Fibroblast of skin of right quadriceps (primary cell): ENCODE measurements around the gene CLEC10A.
"Not testable (repeated sequence)": the region's sequence is repeated elsewhere in the genome, so short reads cannot be mapped to it uniquely, and the experiment has no call there.

ENCODE experiments used
- DNase-seq: peaks from one replicate; pipeline ENCODE4 v3.0.0-alpha.2; 2013

CLEC10A gene

DNA sequence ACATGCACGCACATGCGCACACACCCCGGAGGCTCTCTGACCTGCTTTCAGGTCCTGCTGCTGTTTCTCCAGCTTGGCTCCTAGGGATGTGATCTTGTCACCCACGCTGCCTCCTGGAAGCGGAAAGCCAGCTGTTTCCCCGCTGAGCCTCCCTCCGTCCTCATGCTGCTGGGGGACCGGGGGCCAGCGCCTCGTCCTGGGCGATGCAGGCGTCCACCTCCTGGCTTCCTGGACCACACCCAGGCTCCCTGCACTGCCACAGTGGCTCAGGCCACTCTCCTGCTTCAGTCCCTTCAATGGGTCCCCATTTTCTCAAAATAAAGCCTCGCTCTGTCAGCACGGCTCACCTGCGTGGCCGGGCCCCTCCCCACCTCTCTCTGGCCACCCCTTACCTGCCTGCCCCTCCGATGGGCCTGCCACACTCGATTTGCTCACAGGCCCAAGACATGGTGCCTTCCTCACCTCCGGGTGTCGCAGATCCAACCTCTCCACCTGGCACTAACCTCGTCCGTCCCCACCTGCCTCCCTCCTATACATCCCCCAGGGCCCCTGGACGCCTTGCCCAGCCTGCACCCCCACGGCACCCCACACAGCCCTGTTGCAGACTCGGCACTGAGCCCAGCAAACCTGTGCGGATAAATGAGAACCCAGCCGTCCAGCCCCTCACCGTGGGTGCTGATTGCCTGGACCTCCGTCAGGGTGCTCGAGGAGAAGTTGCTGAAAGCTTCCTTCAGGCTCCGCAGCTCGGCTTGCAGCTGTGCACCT is 27.9 kb upstream of the CLEC10A start:
- DNase-seq = no peak

DNA sequence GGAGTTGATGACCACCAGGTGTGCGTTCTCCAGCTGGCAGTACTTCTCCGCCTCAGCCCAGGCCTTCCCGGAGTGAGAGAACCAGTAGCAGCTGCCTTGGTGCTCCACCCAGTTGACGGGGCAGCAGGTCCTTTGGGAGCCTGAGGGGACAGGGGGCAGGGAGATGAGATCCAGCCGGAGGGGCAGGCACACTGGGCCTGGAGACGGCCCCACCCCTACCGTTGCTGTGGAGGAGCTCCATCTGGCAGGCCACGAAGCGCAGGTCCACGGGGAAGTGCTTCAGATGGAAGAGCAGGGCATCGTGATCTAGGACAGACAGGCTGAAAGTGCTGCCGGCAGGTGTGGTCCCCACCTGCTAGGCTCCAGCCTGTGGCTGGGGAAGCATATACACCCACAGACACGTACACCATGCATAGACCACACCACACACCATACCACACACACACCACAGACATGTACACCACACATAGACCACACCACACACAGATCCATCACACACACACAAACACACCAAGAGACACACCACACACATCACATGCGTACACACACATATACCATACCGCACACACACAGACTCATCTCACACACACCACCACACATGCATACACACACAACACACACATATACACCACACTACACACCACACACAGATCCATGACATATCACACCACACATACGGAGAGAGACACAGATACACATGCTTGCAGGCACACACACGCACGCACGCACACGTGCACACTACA is 27.1 kb upstream of the CLEC10A start:
- DNase-seq = no peak

DNA sequence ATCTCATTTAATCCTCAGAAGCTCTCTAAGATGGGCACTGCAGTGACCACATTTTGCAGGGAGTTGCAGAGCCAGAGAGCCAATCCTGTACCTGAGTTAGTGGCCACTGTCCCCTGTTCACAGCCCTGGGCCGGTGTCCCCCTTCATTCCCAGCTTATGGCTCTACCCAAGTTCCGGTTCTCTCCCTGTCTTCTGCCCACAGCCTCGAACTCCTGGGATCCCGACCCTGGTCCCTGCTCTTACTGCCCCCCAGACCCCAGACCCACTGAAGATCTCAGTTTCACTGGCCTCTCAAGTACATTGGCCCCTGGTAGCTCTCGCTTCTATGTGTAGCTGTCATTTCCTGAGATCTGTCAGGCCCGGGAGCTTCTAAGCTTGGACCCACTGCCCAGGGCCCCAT is 22.4 kb upstream of the CLEC10A start:
- no peak for DNase-seq

DNA sequence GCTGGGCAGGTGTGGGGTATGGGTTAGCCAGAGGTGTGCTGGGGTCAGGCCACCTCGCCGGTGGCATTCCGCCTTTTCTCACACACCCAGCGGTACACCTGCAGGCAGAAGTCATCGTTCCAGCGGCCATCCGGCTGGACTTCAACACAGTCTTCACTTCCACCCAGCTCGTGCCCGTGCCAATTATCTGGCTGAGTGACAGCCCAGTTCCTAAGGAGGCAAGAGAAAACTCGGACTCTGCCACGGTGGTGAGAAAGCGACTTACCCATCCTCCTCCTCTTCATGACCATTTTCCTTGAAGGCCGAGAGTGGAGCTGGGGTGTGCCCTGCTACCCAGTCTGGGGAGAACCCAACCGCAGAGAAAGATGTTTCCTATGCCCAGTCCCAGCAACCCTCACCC is 21.5 kb upstream of the CLEC10A start:
- DNase-seq = no peak

DNA sequence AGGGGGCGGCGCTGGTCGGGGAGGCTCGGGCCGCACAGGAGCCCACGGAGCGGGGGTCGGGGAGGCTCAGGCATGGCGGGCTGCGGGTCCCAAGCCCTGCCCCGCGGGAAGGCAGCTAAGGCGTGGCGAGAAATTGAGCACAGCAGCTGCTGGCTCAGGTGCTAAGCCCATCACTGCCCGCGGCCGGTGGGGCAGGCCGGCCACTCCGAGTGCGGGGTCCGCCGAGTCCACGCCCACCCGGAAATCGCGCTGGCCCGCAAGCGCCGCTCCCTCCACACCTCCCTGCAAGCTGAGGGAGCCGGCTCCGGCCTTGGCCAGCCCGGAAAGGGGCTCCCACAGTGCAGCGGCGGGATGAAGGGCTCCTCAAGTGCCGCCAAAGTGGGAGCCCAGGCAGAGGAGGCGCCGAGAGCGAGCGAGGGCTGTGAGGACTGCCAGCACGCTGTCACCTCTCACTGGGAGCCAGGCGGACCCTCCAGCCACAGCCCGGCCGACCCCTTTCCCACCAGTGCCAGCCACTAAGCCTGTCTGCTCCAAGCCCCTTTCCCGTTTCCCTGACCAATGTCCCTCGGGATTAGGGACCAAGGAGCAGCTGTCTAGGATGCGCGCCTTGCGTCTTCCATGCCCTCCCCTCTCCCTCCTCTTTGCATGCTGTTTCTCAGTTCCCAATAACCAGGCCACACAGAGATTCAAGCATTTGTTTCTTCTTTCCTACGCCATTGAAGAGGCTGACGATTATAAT is 20.8 kb upstream of the CLEC10A start:
- DNase-seq = not testable (repeated sequence)

DNA sequence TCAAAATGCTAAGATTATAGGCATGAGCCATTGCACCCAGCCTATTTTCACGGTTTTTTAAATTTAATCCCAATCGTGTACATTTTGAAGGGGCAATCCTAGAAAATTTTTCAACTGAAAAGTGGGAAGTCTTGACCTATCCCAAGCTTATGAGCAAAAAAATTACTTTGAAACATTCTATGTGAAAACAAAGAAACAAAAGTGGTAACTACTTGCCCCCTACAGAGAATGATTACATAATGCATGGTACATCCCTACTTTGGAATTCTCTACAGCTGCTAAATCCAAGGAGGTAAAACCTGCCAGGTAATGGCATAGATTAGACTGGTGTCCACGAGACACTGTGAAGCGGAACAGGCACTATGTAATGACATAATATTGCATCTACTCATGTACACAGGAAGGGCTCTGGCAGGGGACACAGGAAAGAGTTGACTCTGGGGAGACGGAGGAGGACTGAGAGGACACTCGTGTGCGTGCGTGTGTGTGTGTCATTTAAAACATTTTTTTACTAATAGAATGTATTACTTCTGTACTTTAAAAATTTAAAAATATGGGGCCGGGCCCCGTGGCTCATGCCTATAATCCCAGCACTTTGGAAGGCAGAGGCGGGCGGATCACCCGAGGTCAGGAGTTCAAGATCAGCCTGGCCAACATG is 18.9 kb upstream of the CLEC10A start:
- no peak for DNase-seq

DNA sequence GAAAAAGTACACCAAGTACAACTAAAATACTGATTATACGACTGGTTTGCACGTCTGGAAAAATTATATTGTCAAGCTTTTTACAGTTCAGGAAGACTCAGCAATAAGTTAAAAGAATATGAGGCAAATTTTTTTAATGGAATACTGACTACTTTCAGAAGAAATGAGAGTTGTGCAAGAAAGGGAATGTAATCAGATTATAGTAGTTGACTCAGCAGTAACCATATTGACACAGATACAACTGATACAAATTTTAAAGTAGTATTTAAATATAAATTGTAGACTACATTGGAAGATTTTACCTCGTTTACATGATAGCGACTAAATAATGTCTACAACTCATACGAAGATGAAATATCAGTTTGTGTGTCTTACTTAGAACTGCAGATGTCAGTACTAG is 17.9 kb upstream of the CLEC10A start:
- no peak for DNase-seq

DNA sequence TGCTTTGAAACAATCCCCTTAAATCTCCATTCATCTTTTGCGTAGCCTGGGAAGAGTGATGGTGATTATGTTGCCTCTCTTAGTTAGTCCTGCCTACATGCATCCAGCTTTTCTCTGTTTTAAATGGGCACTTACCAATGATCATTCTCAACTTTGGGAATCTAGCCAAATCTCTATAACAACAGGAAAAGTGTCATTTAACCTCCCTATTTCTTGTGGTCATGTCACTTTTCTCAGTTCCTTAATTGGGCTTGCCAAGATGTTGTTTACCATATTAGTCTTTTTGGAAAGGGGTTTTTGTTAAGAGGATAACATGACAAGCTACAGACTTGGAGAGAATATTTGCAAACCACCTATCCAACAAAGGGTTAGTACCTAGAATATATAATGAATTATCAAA is 15.6 kb upstream of the CLEC10A start:
- DNase-seq = no peak

DNA sequence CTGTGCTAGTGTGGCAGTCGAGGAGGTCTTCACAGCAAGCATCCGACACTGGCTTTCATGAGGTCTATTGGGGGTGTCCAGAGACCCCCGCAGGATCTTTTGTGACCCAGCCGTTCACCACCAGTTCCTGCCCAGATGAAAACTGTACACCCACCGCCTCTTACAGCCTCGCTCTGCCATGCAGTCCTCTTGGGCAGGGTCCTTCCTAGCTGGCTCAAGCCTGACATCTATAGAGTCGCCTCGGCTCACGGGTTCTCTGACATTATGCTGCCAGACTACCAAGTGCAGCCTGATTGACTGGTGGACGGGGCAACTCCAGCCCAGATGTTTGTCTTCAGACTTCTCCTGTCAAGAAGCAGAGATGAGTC is 14.6 kb upstream of the CLEC10A start:
- DNase-seq = no peak

DNA sequence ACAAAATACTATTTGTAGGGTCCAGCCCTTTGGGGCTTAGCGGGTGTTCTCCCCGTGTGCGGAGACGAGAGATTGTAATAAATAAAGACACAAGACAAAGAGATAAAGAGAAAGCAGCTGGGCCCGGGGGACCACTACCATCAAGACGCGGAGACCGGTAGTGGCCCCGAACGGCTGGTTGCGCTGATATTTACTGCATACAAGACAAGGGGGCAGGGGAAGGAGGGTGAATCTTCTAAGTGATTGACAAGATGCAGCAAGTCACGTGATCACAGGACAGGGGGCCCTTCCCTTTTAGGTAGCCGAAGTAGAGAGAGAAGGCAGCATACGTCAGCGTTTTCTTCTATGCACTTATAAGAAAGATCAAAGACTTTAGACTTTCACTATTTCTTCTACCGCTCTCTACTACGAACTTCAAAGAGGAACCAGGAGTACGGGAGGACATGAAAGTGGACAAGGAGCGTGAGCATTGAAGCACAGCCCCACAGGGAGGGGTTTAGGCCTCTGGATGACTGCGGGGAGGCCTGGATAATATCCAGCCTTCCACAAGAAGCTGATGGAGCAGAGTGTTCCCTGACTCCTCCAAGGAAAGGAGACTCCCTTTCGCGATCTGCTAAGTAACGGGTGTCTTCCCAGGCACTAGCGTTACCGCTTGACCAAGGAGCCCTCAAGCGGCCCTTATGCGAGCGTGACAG is 11.4 kb upstream of the CLEC10A start:
- DNase-seq = not testable (repeated sequence)

DNA sequence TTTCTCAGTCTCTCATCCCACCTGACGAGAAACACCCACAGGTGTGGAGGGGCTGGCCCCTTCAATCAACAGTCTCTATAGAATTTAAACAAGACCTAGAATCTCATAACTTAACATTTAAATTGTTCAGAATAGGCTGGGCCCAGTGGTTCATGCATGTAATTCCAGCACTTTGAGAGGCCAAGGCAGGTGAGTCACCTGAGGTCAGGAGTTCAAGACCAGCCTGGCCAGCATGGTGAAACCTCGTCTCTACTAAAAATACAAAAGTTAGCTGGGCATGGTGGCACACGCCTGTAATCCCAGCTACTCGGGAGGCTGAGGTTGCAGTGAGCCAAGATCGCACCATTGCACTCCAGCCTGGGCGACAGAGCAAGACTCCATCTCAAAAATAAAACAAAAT is 9.5 kb upstream of the CLEC10A start:
- DNase-seq = not testable (repeated sequence)

DNA sequence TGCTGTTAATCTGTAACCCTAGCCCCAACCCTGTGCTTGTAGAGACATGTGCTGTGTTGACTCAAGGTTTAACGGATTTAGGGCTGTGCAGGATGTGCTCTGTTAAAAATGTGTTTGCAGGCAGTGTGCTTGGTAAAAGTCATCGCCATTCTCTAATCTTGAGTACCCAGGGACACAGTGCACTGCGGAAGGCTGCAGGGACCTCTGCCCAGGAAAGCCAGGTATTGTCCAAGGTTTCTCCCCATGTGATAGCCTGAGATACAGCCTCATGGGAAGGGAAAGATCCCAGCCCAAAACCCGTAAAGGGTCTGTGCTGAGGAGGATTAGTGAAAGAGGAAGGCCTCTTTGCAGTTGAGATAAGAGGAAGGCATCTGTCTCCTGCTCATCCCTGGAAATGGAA is 8.4 kb upstream of the CLEC10A start:
- DNase-seq = not testable (repeated sequence)

DNA sequence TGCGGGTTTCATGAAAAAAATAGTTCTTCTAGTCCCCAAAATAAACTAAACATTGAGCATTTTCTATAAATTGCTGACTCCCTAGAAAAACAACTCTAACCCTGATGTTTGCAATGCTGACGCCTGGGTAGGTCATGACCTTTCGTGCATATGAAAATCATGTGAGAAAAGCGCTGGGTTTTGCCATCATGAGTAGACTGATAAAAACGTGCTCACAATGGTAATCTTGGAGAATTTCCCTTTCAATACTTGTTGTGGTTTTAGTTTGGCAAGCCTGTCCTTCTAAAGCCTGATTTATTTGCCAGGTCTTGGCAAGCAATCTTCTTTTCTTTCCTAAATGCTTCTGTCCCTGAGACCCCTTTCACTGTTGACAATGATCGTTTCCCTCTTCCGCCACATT is 4.0 kb upstream of the CLEC10A start:
- DNase-seq = no peak

DNA sequence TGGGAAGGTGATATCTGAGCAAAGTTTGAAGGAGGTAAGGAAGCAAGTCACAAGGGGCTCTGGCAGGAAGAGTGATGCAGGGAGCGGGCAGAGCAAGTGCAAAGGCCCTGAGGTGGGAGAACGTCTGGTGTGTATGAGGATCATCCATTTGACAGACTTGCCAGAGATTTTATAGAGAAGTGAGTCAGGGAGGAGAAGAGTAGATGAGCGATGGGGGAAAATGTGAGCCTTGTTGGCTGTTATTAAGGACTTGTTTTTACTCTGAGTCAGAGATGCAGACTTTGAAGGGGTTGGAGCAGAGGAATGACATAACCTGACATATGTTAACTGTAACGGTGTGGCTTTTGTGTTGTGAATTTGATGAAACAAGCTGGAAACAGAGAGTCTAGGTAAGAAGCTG is 3.5 kb upstream of the CLEC10A start:
- DNase-seq = no peak

DNA sequence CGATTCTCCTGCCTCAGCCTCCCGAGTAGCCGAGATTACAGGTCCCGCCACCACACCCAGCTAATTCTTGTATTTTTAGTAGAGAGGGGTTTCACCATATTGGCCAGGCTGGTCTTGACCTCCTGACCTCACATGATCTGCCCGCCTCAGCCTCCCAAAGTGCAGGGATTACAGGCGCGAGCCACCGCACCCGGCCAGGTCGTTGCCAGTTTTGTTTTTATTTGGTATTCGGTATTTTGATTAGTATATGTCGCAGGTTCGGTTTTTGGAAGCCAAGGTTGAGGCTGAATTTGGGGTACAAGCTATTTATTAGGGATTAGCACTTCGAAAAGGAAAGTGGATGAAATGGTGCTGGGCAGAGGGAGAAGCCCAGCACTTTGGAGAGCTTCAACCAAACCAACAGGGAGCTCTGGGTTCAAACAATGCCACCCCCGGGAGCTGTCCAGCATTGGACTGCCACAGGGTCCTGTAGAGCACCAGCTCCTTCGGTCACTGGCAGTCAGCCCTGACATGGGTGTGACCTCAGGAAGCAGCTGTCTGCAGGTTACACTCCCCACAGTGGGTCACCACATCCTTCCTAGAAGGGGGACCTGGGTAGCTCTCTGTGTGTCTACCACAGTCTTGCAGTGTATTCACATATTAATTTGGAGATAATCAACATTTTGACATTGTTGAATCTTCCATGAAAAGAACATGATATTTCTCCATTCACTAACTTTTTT is 1.5 kb upstream of the CLEC10A start:
- no peak for DNase-seq

DNA sequence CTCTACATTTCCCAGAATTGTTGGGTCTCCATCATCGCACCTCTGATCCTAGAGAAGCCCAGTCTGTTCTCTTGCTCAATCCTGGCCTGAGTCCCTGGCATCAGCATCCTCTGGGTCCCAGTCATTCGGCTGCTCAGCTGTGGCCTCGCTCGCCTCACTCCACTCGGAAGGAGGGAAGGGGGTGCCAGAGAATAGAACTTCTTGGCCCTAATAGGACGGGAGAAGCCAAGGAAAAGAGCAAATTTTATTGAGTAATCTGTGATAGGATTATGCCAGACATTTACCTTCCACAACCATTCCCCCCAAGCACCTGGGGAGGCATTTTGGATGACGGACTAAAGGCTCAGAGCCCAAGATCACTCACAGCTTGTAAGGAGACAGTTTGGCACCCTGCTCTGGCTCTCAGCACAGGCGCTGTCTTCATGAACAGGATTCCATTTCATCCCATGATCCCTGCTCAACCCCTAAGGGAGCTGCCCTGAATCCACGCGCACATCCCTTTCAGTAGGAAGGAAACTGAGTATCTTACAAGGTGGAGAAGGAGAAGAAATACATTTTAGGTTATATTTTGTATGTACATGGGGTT is 498 bp upstream of the CLEC10A start:
- no peak for DNase-seq

DNA sequence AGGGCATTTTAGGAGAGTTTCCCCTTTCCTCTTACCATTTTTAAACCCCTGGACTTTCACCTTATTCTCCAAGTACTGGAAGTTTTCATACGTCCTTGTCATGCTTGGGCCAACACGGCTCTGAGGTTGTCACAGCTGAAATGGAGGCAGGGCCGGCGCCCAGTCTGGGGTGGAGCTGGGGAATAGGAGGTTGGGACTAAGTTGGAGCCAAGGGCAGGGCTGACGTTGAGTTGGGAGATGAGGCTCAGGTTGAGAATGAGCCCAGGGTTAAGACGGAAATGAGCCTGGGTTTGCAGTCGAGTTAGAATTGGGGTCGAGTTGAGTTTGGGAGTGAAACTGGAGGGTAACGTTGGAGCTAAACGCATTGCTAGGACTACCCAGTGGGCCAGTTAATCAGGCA is 1.3 kb downstream of the CLEC10A start:
- DNase-seq = no peak

DNA sequence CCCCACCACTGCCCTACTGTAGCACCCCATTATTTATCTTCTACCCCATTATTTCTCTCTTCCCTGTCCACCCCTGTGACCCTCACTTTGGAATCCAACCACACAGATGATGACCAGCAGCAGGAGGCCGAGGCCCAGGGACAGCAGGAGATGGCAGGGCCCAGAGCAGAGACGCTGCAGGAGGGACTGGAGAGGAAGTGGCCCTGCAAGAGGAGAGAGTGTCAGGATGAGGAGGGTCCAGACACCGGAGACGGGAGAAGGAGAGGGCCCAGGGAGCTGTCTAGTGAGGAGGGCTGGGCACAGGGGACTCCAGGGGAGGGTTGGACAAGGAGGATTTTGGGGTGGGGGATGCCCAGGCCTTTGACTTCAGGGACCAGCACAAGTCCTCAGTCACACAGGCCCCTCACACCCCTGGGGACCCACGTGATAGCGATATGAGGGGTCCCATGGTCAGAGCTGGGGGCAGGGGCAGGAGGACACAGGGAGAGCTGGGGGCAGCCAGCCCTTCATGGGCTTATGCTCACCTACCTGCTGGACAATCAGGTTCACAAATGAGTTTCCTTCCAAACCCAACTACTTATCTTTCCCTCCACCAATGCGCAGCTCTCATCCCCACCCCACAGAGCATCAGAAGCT is 2.0 kb downstream of the CLEC10A start:
- DNase-seq = no peak

DNA sequence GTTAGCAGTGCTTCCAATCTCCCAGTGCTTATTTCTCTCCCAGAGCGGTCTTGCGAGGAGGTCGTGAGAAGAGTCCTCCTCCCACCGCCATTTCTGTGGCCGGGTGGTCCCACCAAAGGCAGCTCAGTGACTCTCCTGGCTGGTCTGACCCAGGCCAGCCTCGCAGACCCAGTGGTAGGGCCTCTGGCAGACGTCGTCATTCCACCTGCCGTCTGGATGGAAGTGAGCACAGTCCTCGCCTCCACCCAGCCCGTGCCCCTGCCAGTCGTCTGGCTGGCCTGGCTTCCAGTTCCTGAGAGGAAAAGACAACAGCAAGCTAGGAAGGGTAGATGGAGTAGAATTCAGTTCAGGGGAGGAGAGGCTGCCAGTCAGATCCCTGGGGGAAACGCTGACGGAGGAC is 5.1 kb downstream of the CLEC10A start:
- no peak for DNase-seq

DNA sequence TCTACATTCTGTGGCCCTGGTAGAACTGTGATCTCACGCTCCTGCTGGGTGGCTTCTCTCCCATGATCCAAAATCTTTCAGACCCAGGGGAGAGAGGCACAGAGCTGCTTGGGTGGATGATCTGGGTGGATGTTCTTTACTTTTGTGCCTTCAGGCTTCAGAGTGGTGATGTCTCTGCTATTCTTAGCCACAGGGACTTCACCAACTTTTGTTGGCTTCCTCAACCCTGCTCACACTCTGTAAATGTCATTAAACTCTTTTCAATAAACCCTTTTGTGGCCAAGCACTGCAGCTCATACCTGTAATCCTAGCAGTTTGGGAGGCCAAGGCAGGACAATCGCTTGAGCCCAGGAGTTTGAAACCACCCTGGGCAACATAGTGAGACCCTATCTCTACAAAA is 7.6 kb downstream of the CLEC10A start:
- no peak for DNase-seq

DNA sequence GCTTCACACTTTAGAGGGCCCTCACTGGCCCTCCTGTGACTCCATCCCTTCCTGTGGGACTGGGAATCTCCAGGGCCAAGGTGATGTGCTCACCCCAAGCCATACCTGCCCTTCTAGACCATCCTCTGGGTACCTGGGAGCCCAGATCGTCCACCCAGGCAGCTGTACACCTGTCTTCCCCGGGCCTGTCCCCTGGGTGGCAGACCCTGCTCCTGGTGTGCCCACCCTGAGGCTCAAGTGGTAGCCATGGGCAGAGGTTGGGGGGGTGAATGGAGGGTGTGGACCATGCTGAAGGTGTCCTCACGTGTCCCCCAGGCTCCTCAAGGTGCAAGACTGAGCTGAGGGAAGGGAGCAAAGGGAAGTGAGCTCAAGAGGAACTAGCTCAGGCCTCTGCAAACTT is 9.3 kb downstream of the CLEC10A start:
- no peak for DNase-seq
